ENCODE measurements around the gene C5orf63.

The C5orf63 gene

GRCh38 chr5:127002390-127002789 lies 70.9 kb downstream of the C5orf63 start:
- Histone ChIP-seq H3K4me1 (ENCODE audit: control insufficient read depth in 2 of 2, insufficient read depth in 2 of 2, low read length in 2 of 2) (peaks cover 8 to 19% of the 10 kb centered on the region in 2 donors), H3K4me3 (ENCODE audit: low read length in 2 of 2) (no peak overlapping the region), H3K27ac (ENCODE audit: low read depth in 2 of 2, low read length in 2 of 2) (peak overlapping the region in 1 of 2 donors; percentile 1), H3K9ac (ENCODE audit: low read depth in 1 of 2, low read length in 2 of 2) (no peak overlapping the region), H3K9me3 (ENCODE audit: control insufficient read depth in 2 of 2, low read length in 2 of 2) (no peaks in the 10 kb centered on the region), H3K27me3 (ENCODE audit: control insufficient read depth in 2 of 2, insufficient read depth in 2 of 2, low read length in 2 of 2) (no peaks in the 10 kb centered on the region), H3K36me3 (ENCODE audit: control insufficient read depth in 2 of 2, insufficient read depth in 2 of 2, low read length in 2 of 2) (no peaks in the 10 kb centered on the region)

GRCh38 chr5:127001621-127002296 lies 71.5 kb downstream of the C5orf63 start:
- H3K4me1 ChIP-seq (ENCODE audit: control insufficient read depth in 2 of 2, insufficient read depth in 2 of 2, low read length in 2 of 2): peaks cover 8 to 19% of the 10 kb centered on the region in 2 donors
- no peaks in the 10 kb centered on the region for H3K27me3 ChIP-seq (ENCODE audit: control insufficient read depth in 2 of 2, insufficient read depth in 2 of 2, low read length in 2 of 2)
- H3K9me3 ChIP-seq (ENCODE audit: control insufficient read depth in 2 of 2, low read length in 2 of 2): no peaks in the 10 kb centered on the region
- H3K4me3 ChIP-seq (ENCODE audit: low read length in 2 of 2): no peak overlapping the region
- H3K36me3 ChIP-seq (ENCODE audit: control insufficient read depth in 2 of 2, insufficient read depth in 2 of 2, low read length in 2 of 2): no peaks in the 10 kb centered on the region
- no peak overlapping the region for H3K9ac ChIP-seq (ENCODE audit: low read depth in 1 of 2, low read length in 2 of 2)
- H3K27ac ChIP-seq (ENCODE audit: low read depth in 2 of 2, low read length in 2 of 2): peak overlapping the region in 1 of 2 donors; percentile 1

All from mucosa of rectum (tissue), 2 donors.